GM21381 (cell line): Measurements from ENCODE around the gene DNAAF2.
"Not testable (repeated sequence)": the region's sequence is repeated elsewhere in the genome, so short reads cannot be mapped to it uniquely, and the experiment has no call there.

Experiments
- ATAC-seq: cut with Tn5 transposase; IDR thresholded peaks from one replicate; pipeline ENCODE4 v1.9.1; 2021; ENCODE audit warnings: mild to moderate bottlenecking, moderate library complexity; ENCODE audit not compliant: unreplicated experiment

DNAAF2 gene

DNA sequence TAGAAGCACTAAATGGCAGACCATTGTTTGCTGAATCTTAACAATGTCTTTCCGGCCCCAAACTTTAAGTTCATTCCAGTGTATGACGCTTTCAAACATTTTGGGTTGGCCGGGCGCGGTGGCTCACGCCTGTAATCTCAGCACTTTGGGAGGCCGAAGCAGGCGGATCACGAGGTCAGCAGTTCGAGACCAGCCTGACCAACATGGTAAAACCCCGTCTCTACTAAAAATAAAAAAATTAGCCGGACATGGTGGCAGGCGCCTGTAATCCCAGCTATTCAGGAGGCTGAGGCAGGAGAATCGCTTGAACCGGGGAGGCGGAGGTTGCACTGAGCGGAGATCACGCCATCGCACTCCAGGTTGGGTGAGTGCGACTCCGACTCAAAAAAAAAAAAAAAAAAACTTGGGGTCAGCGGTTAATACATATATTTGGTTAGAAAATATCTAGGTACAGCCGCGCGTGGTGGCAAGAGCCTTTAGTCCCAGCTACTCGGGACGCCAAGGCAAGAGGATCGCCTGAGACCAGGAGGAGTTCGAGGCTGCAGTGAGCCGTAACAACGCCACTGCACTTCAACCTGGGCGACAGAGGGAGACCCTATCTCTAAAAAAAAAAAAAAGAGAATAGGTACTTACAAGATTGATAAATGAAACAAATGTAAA, 49.9 kb downstream of the DNAAF2 start:
- not testable (repeated sequence) for ATAC-seq

GRCh38 chr14:49584058-49584457, 51.0 kb downstream of the DNAAF2 start:
- ATAC-seq: no peak

GRCh38 chr14:49583629-49584028, 51.4 kb downstream of the DNAAF2 start:
- no peak for ATAC-seq

- no peak for ATAC-seq
Observed at GRCh38 chr14:49582113-49582977, 52.7 kb downstream of the DNAAF2 start.

GRCh38 chr14:49581209-49582112, 53.6 kb downstream of the DNAAF2 start:
- no peak for ATAC-seq

- ATAC-seq: no peak
Observed at GRCh38 chr14:49579841-49580240, 55.2 kb downstream of the DNAAF2 start.

DNA sequence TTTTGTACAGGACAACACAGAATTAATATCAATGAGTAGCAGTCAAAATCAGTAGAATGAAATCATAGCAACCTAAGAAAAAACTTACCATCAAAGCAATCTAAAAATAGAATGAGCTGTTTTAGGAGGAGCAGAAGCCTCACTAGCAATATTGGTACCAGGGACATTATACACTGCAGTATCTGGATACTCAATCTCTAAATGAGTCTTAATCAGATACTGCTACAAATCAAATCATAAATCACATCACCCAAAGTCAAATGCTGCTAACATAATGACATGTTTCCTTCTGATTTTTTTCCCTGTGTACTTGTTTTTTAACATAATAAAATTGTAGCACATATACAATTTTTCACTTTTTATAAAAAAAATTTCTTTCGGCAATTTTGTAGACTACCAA, 56.9 kb downstream of the DNAAF2 start:
- no peak for ATAC-seq
